Dendritic cell treated with granulocyte-macrophage colony-stimulating factor and Interleukin-4, amounts not matched to agents 40 ng/mL and 50 ng/mL, for 4 days (primary cell): ENCODE data around the gene TFAP2E.

Experiments used
- H3K27ac Mint-ChIP-seq: one replicate; pipeline ENCODE4 v1.8.0; 2022; ENCODE audit warnings: mild to moderate bottlenecking, mixed read lengths
- H3K27me3 Mint-ChIP-seq: one replicate; pipeline ENCODE4 v1.8.0; 2022; ENCODE audit warnings: mild to moderate bottlenecking, mixed read lengths
- H3K36me3 Mint-ChIP-seq: one replicate; pipeline ENCODE4 v1.8.0; 2022; ENCODE audit warnings: low read depth, mixed read lengths
- H3K4me1 Mint-ChIP-seq: one replicate; pipeline ENCODE4 v1.8.0; 2022; ENCODE audit warnings: low read depth, mixed read lengths
- H3K4me3 Mint-ChIP-seq: one replicate; pipeline ENCODE4 v1.8.0; 2022; ENCODE audit warnings: mild to moderate bottlenecking, moderate library complexity, mixed read lengths
- H3K9me3 Mint-ChIP-seq: one replicate; pipeline ENCODE4 v1.8.0; 2022; ENCODE audit warnings: mixed read lengths
- intact Hi-C: fragments of 100-400 bp; cut with micrococcal nuclease; formaldehyde crosslinking; loops from one replicate; pipeline ENCODE4 v1.15.0; 2022

The TFAP2E gene

DNA sequence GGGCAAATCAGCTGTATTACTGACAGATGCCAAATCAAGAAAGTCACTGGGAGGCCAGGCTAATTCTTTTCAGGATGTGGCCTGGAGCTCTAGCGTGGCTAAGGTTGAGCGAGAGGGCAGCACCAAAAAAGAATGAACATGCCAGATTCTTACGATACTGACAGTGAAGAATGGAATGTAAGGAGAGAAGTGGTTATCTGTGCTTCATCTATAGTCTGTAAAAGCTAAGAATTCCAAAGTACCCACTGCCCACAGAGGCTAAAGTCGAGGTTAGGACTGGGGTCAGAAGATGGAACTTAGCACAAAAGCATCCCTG is 32.7 kb downstream of the TFAP2E start:
- Mint-ChIP-seq H3K27me3 (no peaks in the 10 kb centered on the region), H3K9me3 (no peaks in the 10 kb centered on the region), H3K4me1 (no peaks in the 10 kb centered on the region), H3K36me3 (peaks cover 80% of the 10 kb centered on the region), H3K4me3 (no peak overlapping the region), H3K27ac (no peak overlapping the region)
- intact Hi-C loops, result no loop called here

DNA sequence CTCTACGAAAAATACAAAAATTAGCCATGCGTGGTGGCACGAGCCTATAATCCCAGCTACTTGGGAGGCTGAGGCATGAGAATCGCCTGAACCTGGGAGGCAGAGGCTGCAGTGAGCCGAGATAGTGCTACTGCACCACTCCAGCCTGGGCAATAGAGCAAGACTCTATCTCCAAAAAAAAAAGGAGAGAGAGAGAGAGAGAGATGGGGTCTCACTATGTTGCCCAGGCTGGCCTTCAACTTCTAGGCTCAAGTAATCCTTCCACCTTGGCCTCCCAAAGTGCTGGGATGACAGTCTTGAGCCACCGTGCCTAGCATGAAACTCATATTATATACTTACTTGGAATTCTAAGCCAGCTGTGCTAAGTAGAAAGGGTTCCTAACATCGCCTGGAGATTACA is 38.5 kb downstream of the TFAP2E start:
- H3K4me3 Mint-ChIP-seq, result no peak overlapping the region
- intact Hi-C loops, result no loop called here
- no peaks in the 10 kb centered on the region for H3K9me3 Mint-ChIP-seq
- no peaks in the 10 kb centered on the region for H3K4me1 Mint-ChIP-seq
- H3K27ac Mint-ChIP-seq, result no peak overlapping the region
- H3K36me3 Mint-ChIP-seq, result peaks cover 67% of the 10 kb centered on the region
- no peaks in the 10 kb centered on the region for H3K27me3 Mint-ChIP-seq

DNA sequence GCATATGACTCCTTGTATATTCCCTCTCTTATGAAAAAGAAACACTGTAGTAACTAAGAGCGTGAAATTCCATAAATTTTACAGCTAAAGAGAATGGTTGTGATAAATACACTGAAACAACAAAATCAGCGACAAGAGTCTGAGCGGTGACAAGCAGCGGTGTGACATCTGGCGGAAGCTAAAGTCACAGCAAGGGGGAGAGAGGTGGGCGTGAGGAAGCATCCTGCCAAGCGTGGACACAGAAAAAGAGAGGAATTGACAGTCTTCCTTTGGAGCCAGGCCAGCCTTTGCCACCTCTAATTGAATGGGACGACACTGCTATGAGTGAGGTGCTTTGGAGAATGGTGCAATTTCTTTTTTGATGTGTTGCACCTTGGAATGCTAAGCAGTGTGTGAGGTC is 42.3 kb downstream of the TFAP2E start:
- Mint-ChIP-seq H3K4me1 (no peaks in the 10 kb centered on the region), H3K27me3 (no peaks in the 10 kb centered on the region), H3K36me3 (peaks cover 62% of the 10 kb centered on the region), H3K9me3 (no peaks in the 10 kb centered on the region), H3K4me3 (no peak overlapping the region), H3K27ac (no peak overlapping the region)
- intact Hi-C loops, result no loop called here

DNA sequence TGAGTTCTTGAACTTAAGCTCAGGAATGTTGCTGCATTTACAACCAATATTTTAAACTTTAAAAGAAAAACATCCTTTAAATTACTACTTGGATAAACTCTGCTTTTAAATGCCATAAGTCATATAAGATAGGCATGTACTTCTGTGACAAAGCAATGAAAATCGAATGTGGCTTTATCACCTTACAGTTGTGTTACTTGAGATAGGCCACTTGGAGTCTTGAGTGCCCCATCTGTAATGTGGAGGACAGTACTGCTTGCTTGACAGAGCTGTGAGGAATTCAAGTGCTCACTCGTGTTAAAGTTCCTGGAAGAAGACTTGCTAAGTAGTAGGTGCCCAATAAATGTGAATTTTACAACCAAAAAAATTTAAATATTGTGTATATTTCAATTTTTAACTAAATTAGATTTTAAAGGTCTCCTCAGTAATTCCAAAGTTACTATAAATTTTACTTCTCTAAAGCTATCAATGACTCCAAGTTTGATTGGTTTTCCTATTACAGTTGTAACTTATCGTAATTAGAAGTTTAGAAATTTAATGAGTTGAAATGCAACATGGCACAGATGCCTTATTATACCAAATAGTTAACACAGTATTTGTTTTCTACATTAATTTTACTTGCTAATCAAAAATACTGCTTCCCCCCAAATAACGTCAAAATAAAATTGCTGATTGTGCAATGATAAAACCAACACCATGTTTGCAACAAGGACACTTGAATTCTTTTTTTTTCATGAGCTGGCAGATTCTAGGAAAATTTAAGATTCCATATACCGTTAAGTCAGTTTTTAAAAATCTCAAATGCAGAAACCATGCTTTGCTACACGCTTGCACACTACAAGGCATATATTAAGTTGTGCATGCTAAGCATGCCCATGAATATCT is 46.4 kb downstream of the TFAP2E start:
- no peaks in the 10 kb centered on the region for H3K4me1 Mint-ChIP-seq
- H3K27me3 Mint-ChIP-seq, result no peaks in the 10 kb centered on the region

DNA sequence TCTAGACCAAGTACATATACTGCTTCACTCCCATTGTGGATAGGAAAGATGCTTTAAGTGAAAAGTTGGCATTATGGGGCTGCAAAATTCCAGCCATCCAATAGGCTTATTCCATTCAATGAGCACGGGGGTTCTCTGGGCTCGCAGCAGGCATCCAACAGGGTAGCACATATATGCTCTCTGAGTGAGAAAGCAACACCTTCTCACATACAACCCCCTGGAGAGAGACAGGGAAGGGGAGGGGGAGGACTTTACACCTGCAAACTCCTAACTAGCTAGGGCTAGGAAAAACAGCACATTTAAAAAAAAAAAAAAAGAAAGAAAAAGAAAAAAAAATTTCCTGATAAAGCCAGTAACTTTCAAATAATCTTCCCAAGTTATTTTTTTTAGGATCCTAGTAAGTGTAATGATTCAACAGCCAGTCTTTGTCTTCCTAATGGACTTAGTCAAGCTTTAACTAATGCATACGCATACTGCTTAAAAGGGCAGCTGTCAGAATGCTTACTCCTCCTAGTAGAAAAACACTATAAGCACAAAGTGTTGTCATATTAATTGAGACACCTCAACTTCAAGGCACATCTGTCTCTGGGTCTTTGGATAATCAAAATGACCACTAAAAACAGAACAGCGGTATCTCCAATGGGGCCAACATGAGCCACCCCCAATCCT is 49.5 kb downstream of the TFAP2E start:
- Mint-ChIP-seq H3K27me3 (no peaks in the 10 kb centered on the region), H3K27ac (no peak overlapping the region), H3K4me3 (no peak overlapping the region), H3K4me1 (no peaks in the 10 kb centered on the region), H3K9me3 (no peaks in the 10 kb centered on the region), H3K36me3 (peaks cover 74% of the 10 kb centered on the region)
- intact Hi-C loops, result no loop called here

More for the DNA sequence above, 46.4 kb downstream of the TFAP2E start:
- intact Hi-C loops, result no loop called here
- Mint-ChIP-seq H3K36me3 (peaks cover 66% of the 10 kb centered on the region), H3K4me3 (no peak overlapping the region), H3K9me3 (no peaks in the 10 kb centered on the region), H3K27ac (no peak overlapping the region)

DNA sequence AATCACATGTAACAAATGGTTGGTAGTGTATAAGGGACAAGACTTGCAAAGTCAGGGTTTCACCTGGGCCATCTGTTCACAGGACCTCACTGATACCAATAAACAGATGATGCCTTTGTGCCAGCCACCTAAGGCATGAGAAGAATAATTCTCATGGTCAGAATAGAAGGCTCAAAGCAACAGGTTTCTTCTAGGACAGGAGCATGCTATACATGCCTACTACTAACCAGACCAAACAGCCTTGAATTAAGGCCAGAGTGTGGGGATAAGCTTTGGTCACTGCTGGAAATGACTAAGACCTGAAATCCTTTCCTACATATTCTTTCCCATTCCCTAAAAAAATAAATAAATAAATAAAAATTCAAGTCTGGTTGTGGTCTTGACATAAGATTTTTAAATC is 50.7 kb downstream of the TFAP2E start:
- Mint-ChIP-seq H3K36me3 (peaks cover 73% of the 10 kb centered on the region), H3K9me3 (no peaks in the 10 kb centered on the region), H3K4me3 (no peak overlapping the region), H3K4me1 (no peaks in the 10 kb centered on the region), H3K27ac (no peak overlapping the region), H3K27me3 (no peaks in the 10 kb centered on the region)
- intact Hi-C loops, result no loop called here

DNA sequence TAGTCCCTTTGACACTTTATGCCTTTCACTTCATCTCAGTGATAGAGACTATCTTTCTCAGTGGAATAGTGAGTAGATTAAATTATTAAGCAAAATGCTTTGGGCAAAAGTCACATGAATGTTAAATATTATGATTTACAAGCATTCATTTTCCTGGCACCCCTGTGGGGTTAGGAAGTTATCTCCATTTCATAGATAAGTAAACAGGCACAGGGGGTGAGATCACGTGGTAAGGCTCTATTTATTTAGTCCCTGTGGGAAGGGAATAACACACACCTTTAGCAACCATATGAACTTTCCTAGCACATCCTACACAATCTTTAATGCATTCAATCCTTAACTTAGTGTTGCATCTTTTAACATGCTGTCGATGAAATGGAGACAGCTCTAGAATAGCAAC is 55.9 kb downstream of the TFAP2E start:
- H3K36me3 Mint-ChIP-seq, result peaks cover 86% of the 10 kb centered on the region
- H3K27me3 Mint-ChIP-seq, result no peaks in the 10 kb centered on the region
- H3K27ac Mint-ChIP-seq, result no peak overlapping the region
- no peak overlapping the region for H3K4me3 Mint-ChIP-seq
- H3K9me3 Mint-ChIP-seq, result no peaks in the 10 kb centered on the region
- intact Hi-C loops, result no loop called here
- H3K4me1 Mint-ChIP-seq, result no peaks in the 10 kb centered on the region

DNA sequence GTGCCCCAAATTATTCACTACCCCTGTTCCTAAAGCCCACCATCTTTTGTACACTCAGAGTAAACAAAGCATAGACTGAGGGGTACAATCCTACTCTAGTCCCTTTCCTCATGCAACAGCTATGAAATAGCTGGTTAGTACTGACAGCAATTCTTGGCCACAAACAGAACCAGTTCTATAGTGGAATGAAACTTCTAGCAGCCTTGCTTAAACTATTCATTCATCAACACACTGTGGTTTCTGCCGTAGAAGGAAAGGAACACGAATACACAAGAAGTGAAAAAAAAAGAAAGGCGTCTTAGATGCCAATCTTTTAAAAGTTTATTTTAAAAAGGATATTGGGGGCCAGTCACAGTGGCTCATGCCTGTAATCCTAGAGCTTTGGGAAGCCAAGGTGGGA is 58.3 kb downstream of the TFAP2E start:
- peaks cover 89% of the 10 kb centered on the region for H3K36me3 Mint-ChIP-seq
- no peaks in the 10 kb centered on the region for H3K9me3 Mint-ChIP-seq
- intact Hi-C loops, result no loop called here
- H3K4me1 Mint-ChIP-seq, result no peaks in the 10 kb centered on the region
- H3K4me3 Mint-ChIP-seq, result no peak overlapping the region
- H3K27me3 Mint-ChIP-seq, result no peaks in the 10 kb centered on the region
- H3K27ac Mint-ChIP-seq, result no peak overlapping the region

DNA sequence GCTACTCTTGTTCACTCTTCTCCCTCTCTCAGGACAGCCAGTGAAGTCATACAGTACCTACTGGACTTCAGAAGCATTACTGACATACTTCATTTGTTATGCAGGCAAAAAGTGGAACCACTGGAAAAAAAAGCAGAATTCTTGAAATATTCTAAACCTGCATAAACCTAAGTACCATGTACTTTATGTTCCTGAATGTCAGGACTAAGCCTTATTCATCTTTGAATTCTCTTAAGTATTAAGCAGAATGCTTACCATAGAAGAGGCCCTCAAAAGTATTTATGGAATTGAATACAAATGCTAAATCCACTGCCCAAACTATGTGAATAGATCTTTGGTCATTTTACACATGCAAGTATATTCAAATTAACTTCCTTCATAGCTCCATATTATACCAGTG is 60.4 kb downstream of the TFAP2E start:
- Mint-ChIP-seq H3K36me3 (peaks cover 76% of the 10 kb centered on the region), H3K4me1 (peaks cover 6% of the 10 kb centered on the region)
- intact Hi-C loops, result no loop called here

DNA sequence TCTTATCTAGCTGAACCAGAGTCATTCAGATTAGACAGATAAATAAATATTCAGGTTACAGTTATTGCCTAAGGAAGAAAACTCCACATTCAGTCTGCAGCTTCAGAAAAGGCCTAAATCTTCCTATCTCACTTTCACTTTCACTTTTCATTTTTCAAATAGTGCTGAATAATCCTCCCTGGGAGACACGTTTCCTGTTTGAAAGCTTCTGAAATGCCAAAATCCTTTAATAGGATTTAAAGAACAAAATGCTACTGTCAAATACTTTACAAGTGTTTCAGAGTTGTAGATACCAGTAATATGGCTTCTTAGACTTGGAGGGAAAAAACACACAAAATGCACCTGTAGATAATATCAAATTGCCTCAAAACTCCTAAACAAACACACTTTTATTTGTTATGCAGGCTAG is 64.3 kb downstream of the TFAP2E start:
- no peaks in the 10 kb centered on the region for H3K9me3 Mint-ChIP-seq
- H3K27ac Mint-ChIP-seq, result peak overlapping the region; percentile 66
- peaks cover 15% of the 10 kb centered on the region for H3K4me1 Mint-ChIP-seq
- peaks cover 51% of the 10 kb centered on the region for H3K36me3 Mint-ChIP-seq
- peak overlapping the region; percentile 55 for H3K4me3 Mint-ChIP-seq
- H3K27me3 Mint-ChIP-seq, result no peaks in the 10 kb centered on the region
- intact Hi-C loops, result no loop called here

More for the DNA sequence above, 60.4 kb downstream of the TFAP2E start:
- Mint-ChIP-seq H3K27ac (no peak overlapping the region), H3K9me3 (no peaks in the 10 kb centered on the region), H3K4me3 (no peak overlapping the region), H3K27me3 (no peaks in the 10 kb centered on the region)

DNA sequence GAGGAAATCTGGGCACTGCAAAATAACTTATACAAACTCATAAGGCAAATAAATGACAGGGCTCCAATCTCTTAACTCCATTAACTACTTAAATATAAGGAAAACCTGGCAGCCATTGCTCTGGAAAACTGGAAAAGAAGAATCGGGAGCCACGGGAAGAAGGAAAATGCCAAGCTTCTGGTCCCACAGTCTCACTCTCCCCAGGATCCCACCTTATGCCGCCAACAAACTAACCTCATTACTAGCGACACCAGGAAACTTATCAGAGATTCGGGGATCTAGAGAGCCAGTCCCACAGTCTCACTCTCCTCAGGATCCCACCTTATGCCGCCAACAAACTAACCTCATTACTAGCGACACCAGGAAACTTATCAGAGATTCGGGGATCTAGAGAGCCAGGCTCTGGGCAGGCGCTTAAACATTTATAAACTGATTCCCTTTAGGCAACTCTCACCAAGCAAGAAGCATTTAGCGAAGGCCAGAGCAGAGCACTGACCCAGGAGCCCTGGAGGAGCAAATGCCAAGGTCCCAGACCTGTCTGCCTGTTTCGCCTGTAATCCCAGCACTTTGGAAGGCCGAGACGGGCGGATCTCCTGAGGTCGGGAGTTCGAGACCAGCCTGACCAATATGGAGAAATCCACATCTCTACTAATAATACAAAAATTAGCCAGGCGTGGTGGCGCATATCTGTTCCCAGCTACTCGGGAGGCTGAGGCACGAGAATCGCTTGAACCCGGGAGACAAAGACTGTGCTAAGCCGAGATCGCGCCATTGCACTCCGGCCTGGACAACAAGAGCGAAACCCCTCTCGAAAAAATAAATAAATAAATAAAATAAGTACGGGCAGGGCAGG is 67.5 kb downstream of the TFAP2E start:
- H3K4me1 Mint-ChIP-seq, result peaks cover 16% of the 10 kb centered on the region
- peaks cover 22% of the 10 kb centered on the region for H3K36me3 Mint-ChIP-seq
- H3K27me3 Mint-ChIP-seq, result peaks cover 5% of the 10 kb centered on the region
- intact Hi-C loops, result loop anchor here (1.0 kb wide), 1 partner anchor 78 kb away; the partner anchor contains the start of gene C1orf216
- H3K4me3 Mint-ChIP-seq, result peak overlapping the region; percentile 90
- peak overlapping the region; percentile 95 for H3K27ac Mint-ChIP-seq
- H3K9me3 Mint-ChIP-seq, result no peaks in the 10 kb centered on the region

DNA sequence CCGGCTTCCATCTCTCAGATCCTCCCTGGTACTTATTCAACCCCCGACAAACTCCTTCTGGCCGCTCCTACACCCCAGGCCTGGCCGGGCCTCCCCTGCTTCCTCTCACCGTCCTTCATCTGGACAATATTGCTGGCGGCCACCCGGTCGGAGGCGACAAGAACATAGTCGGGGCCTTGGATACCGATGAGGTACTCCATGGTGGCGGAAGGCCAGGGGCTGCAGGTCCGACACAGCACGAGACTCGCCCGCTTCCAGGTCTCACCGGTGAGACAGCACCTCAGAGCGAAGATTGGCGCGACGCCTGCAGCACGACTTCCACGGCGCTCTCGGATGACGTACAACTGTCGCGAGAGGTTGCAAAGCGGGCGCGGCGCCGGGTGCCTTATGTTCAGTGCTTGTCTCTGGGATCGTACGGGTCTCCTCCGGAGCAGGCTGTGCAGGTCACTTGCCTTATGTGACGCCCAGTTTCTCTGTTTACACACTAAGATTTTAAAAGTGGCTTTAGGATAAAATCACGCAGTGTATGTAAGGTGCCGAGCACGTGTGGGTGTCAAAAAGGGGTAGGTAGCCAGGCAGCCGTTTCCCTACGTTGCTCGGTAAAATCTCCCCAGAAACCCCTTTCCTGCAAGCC is 68.2 kb downstream of the TFAP2E start, which contains the start of gene PSMB2:
TSS of gene PSMB2 (minus strand) at position 294 of the 634 bp plus-strand sequence. CDS start at position 200, 94 bp downstream.
- Mint-ChIP-seq H3K9me3 (no peaks in the 10 kb centered on the region), H3K27ac (peak within 1 kb of the TSS; percentile 95), H3K36me3 (peaks cover 15% of the 10 kb centered on the region), H3K27me3 (peaks cover 12% of the 10 kb centered on the region), H3K4me3 (peak within 1 kb of the TSS; percentile 90), H3K4me1 (peaks cover 23% of the 10 kb centered on the region)
- intact Hi-C loops, result loop anchor here (1.0 kb wide), 1 partner anchor 77 kb away; the partner anchor contains the start of gene C1orf216

DNA sequence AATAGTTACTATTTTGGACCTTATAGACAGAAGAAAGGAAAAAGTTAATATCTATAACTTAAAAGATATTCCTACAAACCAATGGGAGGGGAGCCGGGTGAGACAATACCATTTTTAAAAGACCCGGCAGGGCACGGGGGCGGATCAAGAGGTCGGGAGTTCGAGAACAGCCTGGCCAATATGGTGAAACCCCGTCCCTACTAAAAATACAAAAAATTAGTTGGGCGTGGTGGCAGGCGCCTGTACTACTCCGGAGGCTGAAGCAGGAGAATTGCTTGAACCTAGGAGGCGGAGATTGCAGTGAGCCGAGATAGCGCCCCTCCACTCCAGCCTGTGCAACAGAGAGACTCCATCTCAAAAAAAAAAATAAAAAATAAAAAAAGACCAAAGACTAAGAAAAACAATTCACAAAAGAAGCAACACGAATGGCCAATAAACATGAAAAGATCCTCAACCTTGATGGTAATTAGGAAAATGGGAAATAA is 69.4 kb downstream of the TFAP2E start:
- H3K9me3 Mint-ChIP-seq, result no peaks in the 10 kb centered on the region
- H3K4me1 Mint-ChIP-seq, result peaks cover 24% of the 10 kb centered on the region
- H3K4me3 Mint-ChIP-seq, result peak overlapping the region; percentile 90
- H3K36me3 Mint-ChIP-seq, result peaks cover 15% of the 10 kb centered on the region
- intact Hi-C loops, result no loop called here
- peak overlapping the region; percentile 95 for H3K27ac Mint-ChIP-seq
- H3K27me3 Mint-ChIP-seq, result peaks cover 21% of the 10 kb centered on the region
